DOHH2 (cell line): ENCODE data around the gene REC114.

ENCODE experiments used
- H3F3A ChIP-seq: fragments of 200-600 bp; sonication (generic), shearing (Covaris generic); 2 replicates; pipeline ENCODE4 v1.6.0; 2016; ENCODE audit warnings: antibody characterized with exemption, mild to moderate bottlenecking; ENCODE audit not compliant: control insufficient read depth, insufficient read depth
- H3K27ac ChIP-seq: fragments of 200-600 bp; sonication (generic); 2 replicates; pipeline ENCODE4 v1.5.1; 2014; ENCODE audit warnings: low read depth, mild to moderate bottlenecking, low read length, moderate library complexity
- H3K27me3 ChIP-seq: fragments of 200-600 bp; sonication (generic); 2 replicates; pipeline ENCODE4 v1.6.1; 2014; ENCODE audit warnings: mild to moderate bottlenecking, low read length, mixed read lengths; ENCODE audit not compliant: control insufficient read depth
- H3K36me3 ChIP-seq: fragments of 200-600 bp; sonication (generic); 2 replicates; pipeline ENCODE4 v1.6.1; 2014; ENCODE audit warnings: mild to moderate bottlenecking, low read length, moderate library complexity, mixed read lengths; ENCODE audit not compliant: control insufficient read depth
- H3K4me1 ChIP-seq: fragments of 200-600 bp; sonication (generic); 2 replicates; pipeline ENCODE4 v1.6.1; 2014; ENCODE audit warnings: mild to moderate bottlenecking, low read length, mixed read lengths; ENCODE audit not compliant: control insufficient read depth
- H3K4me2 ChIP-seq: fragments of 200-600 bp; sonication (generic); 2 replicates; pipeline ENCODE4 v1.6.0; 2014; ENCODE audit warnings: mild to moderate bottlenecking, low read length, moderate library complexity
- H3K4me3 ChIP-seq: fragments of 200-600 bp; sonication (generic); 2 replicates; pipeline ENCODE4 v1.5.1; 2014; ENCODE audit warnings: mild to moderate bottlenecking, low read length, mixed read lengths
- H3K79me2 ChIP-seq: fragments of 200-600 bp; sonication (generic); 2 replicates; pipeline ENCODE4 v1.6.1; 2014; ENCODE audit warnings: mild to moderate bottlenecking, low read length, mixed read lengths; ENCODE audit not compliant: control insufficient read depth
- H3K9me2 ChIP-seq: fragments of 200-600 bp; sonication (generic); replicated peaks from 2 replicates; pipeline ENCODE4 v1.6.1; 2014; ENCODE audit warnings: mild to moderate bottlenecking, low read length, mixed read lengths; ENCODE audit not compliant: control insufficient read depth
- H3K9me3 ChIP-seq: fragments of 200-600 bp; sonication (generic); 2 replicates; pipeline ENCODE4 v1.6.1; 2014; ENCODE audit warnings: antibody characterized with exemption, low read length, mixed read lengths; ENCODE audit not compliant: control insufficient read depth, insufficient read depth
- H4K20me1 ChIP-seq: fragments of 200-600 bp; sonication (generic); 2 replicates; pipeline ENCODE4 v1.6.0; 2014; ENCODE audit warnings: low read depth, mild to moderate bottlenecking, antibody characterized with exemption, low read length, moderate library complexity; ENCODE audit not compliant: control insufficient read depth, insufficient read depth
- EZH2phosphoT487 ChIP-seq: fragments of 200-600 bp; sonication (generic); IDR thresholded peaks from 2 replicates; pipeline ENCODE4 v1.6.1; 2017; ENCODE audit warnings: borderline replicate concordance, mild to moderate bottlenecking, antibody characterized with exemption, low read length, moderate library complexity, mixed read lengths
- TF ChIP-seq, protein P1 (sequence below): fragments of 200-600 bp; sonication (generic); IDR thresholded peaks from one replicate; pipeline ENCODE4 v1.5.1; 2014; ENCODE audit warnings: antibody characterized with exemption, mild to moderate bottlenecking, low read depth, low read length; ENCODE audit not compliant: poor library complexity, severe bottlenecking

The REC114 gene

GRCh38 chr15:73517566-73517965 is 74.6 kb downstream of the REC114 start:
- Histone ChIP-seq H3K27me3 (peaks cover 9% of the 10 kb centered on the region; the same call in 1 of the 2 replicates), H3K79me2 (no peaks in the 10 kb centered on the region), H3K4me1 (no peaks in the 10 kb centered on the region), H3F3A (no peaks in the 10 kb centered on the region), H3K4me3 (no peak overlapping the region), H3K9me3 (no peaks in the 10 kb centered on the region), H3K27ac (no peak overlapping the region), H4K20me1 (no peaks in the 10 kb centered on the region), H3K9me2 (no peaks in the 10 kb centered on the region), H3K4me2 (no peak overlapping the region), H3K36me3 (no peaks in the 10 kb centered on the region)
- no peak for TF ChIP-seq EZH2phosphoT487
- TF ChIP-seq, protein P1, sequence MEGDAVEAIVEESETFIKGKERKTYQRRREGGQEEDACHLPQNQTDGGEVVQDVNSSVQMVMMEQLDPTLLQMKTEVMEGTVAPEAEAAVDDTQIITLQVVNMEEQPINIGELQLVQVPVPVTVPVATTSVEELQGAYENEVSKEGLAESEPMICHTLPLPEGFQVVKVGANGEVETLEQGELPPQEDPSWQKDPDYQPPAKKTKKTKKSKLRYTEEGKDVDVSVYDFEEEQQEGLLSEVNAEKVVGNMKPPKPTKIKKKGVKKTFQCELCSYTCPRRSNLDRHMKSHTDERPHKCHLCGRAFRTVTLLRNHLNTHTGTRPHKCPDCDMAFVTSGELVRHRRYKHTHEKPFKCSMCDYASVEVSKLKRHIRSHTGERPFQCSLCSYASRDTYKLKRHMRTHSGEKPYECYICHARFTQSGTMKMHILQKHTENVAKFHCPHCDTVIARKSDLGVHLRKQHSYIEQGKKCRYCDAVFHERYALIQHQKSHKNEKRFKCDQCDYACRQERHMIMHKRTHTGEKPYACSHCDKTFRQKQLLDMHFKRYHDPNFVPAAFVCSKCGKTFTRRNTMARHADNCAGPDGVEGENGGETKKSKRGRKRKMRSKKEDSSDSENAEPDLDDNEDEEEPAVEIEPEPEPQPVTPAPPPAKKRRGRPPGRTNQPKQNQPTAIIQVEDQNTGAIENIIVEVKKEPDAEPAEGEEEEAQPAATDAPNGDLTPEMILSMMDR, result no peak

- Histone ChIP-seq H3F3A (no peaks in the 10 kb centered on the region), H3K9me3 (no peaks in the 10 kb centered on the region), H3K27me3 (peaks cover 9% of the 10 kb centered on the region; the same call in 1 of the 2 replicates), H3K4me1 (no peaks in the 10 kb centered on the region), H3K4me2 (no peak overlapping the region), H4K20me1 (no peaks in the 10 kb centered on the region), H3K79me2 (no peaks in the 10 kb centered on the region), H3K4me3 (no peak overlapping the region), H3K27ac (no peak overlapping the region), H3K9me2 (no peaks in the 10 kb centered on the region), H3K36me3 (no peaks in the 10 kb centered on the region)
- TF ChIP-seq, protein P1, result no peak
- TF ChIP-seq EZH2phosphoT487, result no peak
Observed at GRCh38 chr15:73518180-73518862, 75.4 kb downstream of the REC114 start.

DNA sequence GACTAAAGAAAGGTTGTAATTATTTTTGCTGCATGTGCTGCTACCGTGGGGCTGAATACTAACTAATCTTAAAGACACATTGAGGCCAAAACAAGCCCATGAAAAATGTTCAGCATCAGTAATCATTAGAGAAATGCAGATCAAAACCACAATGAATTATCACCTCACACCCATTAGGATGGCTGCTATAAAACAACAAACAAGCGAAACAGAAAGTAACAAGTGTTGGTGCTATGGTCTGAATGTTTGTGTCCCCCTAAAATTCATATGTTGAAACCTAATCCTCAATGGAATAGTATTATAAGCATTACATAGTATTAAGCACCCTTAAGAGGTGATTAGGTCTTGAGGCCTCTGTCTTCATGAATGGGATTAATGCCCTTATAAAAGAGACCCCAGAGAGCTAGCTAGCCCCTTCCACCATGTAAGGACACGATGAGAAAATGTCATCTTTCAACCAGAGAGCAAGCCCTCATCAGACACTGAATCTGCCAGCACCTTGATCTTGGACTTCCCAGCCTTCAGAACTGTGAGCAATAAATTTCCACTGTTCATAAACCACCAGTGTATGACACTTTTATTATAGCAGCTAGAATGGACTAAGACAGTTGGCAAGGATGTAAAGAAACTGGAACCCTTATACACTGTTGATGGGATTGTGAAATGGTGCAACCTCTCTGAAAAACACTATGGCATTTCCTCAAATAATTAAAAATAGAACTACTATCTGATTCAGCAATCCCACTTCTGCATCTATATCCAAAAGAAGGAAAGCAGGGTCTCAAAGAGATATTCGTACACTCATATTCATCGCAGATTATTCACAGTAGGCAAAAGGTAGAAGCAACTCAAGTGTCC is 76.1 kb downstream of the REC114 start:
- no peaks in the 10 kb centered on the region for H4K20me1 ChIP-seq
- peaks cover 9% of the 10 kb centered on the region; the same call in 1 of the 2 replicates for H3K27me3 ChIP-seq
- H3K4me2 ChIP-seq, result no peak overlapping the region
- no peaks in the 10 kb centered on the region for H3K36me3 ChIP-seq
- no peaks in the 10 kb centered on the region for H3K79me2 ChIP-seq
- no peaks in the 10 kb centered on the region for H3K9me2 ChIP-seq
- H3K9me3 ChIP-seq, result no peaks in the 10 kb centered on the region
- TF ChIP-seq EZH2phosphoT487, result no peak
- TF ChIP-seq, protein P1, result no peak
- H3K4me3 ChIP-seq, result no peak overlapping the region
- H3K27ac ChIP-seq, result no peak overlapping the region
- no peaks in the 10 kb centered on the region for H3K4me1 ChIP-seq
- no peaks in the 10 kb centered on the region for H3F3A ChIP-seq
